IMR-90 (cell line): ENCODE measurements around the gene PRKD1. TPM values are rescaled to one million over a fixed set of nuclear protein-coding genes. Genes with fewer than 3 reads are reported as not detected.
"Not testable (repeated sequence)": the region's sequence is repeated elsewhere in the genome, so short reads cannot be mapped to it uniquely, and the experiment has no call there.

ENCODE experiments used
- ATAC-seq: fragments of 200-7000 bp; cut with Tn5 transposase; 2 replicates; pipeline ENCODE4 v1.9.1; 2020; ENCODE audit warnings: low read depth, mild to moderate bottlenecking, moderate library complexity
- BruUV-seq: library from RNA; stranded (reverse); fragments of 400-500 nt; replicated peaks from 2 replicates; lab custom pipeline; 2021; lab: Mats Ljungman, UMichigan
- CTCF ChIA-PET: fragments of 300-600 bp; formaldehyde crosslinking; extraction: SDS; loops from one replicate; lab custom pipeline; 2021; ENCODE audit warnings: antibody characterized with exemption; lab: Yijun Ruan, JAX
- POLR2A ChIA-PET: fragments of 300-600 bp; sonication (Branson Sonifier 250); formaldehyde crosslinking; loops from one replicate; lab custom pipeline; 2022; ENCODE audit warnings: antibody characterized with exemption; ENCODE audit not compliant: unreplicated experiment; lab: Charles Lee
- DNase-seq: peaks from one replicate; pipeline ENCODE4 v3.0.0; 2013
- H2AFZ ChIP-seq: replicated peaks from 2 replicates; pipeline ENCODE3; 2013; ENCODE audit warnings: low read length, mild to moderate bottlenecking; ENCODE audit not compliant: poor library complexity
- H2AK5ac ChIP-seq: 2 replicates; pipeline ENCODE4 v1.6.1; 2013; ENCODE audit warnings: low read depth, low read length, inconsistent platforms
- H2AK9ac ChIP-seq: replicated peaks from 2 replicates; pipeline ENCODE3; 2013; ENCODE audit warnings: mild to moderate bottlenecking, low read depth, low read length, moderate library complexity; ENCODE audit not compliant: poor library complexity
- H2BK120ac ChIP-seq: 2 replicates; pipeline ENCODE4 v1.6.1; 2013; ENCODE audit warnings: low read depth, low read length, inconsistent platforms
- H2BK15ac ChIP-seq: 3 replicates; pipeline ENCODE4 v1.6.1; 2013; ENCODE audit warnings: low read depth, low read length, inconsistent platforms
- H2BK20ac ChIP-seq: 2 replicates; pipeline ENCODE4 v1.6.1; 2013; ENCODE audit warnings: low read depth, mild to moderate bottlenecking, inconsistent platforms, low read length, moderate library complexity
- H2BK5ac ChIP-seq: 2 replicates; pipeline ENCODE4 v1.6.1; 2013; ENCODE audit warnings: mild to moderate bottlenecking, low read depth, low read length, inconsistent platforms; ENCODE audit not compliant: poor library complexity, severe bottlenecking
- H3K14ac ChIP-seq: replicated peaks from 2 replicates; pipeline ENCODE4 v1.6.1; 2013; ENCODE audit warnings: low read depth, low read length, inconsistent platforms
- H3K18ac ChIP-seq: 2 replicates; pipeline ENCODE4 v1.6.1; 2013; ENCODE audit warnings: low read depth, low read length, control low read depth
- H3K23ac ChIP-seq: 2 replicates; pipeline ENCODE4 v1.6.1; 2013; ENCODE audit warnings: low read depth, low read length, inconsistent platforms
- H3K27ac ChIP-seq: 2 replicates; pipeline ENCODE4 v1.5.1; 2013; ENCODE audit warnings: mild to moderate bottlenecking, control low read depth, low read length; ENCODE audit not compliant: insufficient read depth
- H3K27me3 ChIP-seq: 2 replicates; pipeline ENCODE4 v1.6.1; 2013; ENCODE audit warnings: low read length; ENCODE audit not compliant: control insufficient read depth, insufficient read depth
- H3K36me3 ChIP-seq: 2 replicates; pipeline ENCODE4 v1.6.1; 2013; ENCODE audit warnings: low read length, mixed read lengths; ENCODE audit not compliant: control insufficient read depth, insufficient read depth
- H3K4ac ChIP-seq: 2 replicates; pipeline ENCODE4 v1.6.1; 2013; ENCODE audit warnings: low read depth, low read length, inconsistent platforms
- H3K4me1 ChIP-seq: 2 replicates; pipeline ENCODE4 v1.6.1; 2013; ENCODE audit warnings: low read length, mixed read lengths; ENCODE audit not compliant: control insufficient read depth, insufficient read depth
- H3K4me2 ChIP-seq: 2 replicates; pipeline ENCODE4 v1.6.1; 2013; ENCODE audit warnings: low read depth, mild to moderate bottlenecking, control low read depth, low read length, moderate library complexity
- H3K4me3 ChIP-seq: 2 replicates; pipeline ENCODE4 v1.5.1; 2013; ENCODE audit warnings: low read depth, mild to moderate bottlenecking, control low read depth, low read length, moderate library complexity; ENCODE audit not compliant: insufficient read depth
- H3K56ac ChIP-seq: 2 replicates; pipeline ENCODE4 v1.6.1; 2013; ENCODE audit warnings: low read length, inconsistent platforms; ENCODE audit not compliant: insufficient read depth; ENCODE audit errors: extremely low read depth
- H3K79me1 ChIP-seq, 2 experiments: 2 replicates each; pipeline ENCODE4 v1.6.1; 2013; ENCODE audit warnings: low read length in 2 of 2, inconsistent platforms in 1 of 2, low read depth in 1 of 2
- H3K9ac ChIP-seq: 2 replicates; pipeline ENCODE4 v1.6.1; 2013; ENCODE audit warnings: low read depth, low read length, control low read depth
- H3K9me1 ChIP-seq: 2 replicates; pipeline ENCODE4 v1.6.1; 2013; ENCODE audit warnings: low read length, inconsistent platforms; ENCODE audit not compliant: insufficient read depth
- H3K9me3 ChIP-seq: 2 replicates; pipeline ENCODE4 v1.6.1; 2013; ENCODE audit warnings: low read length; ENCODE audit not compliant: control insufficient read depth, insufficient read depth
- H4K20me1 ChIP-seq: 2 replicates; pipeline ENCODE4 v1.6.1; 2013; ENCODE audit warnings: low read length, inconsistent platforms; ENCODE audit not compliant: insufficient read depth
- H4K5ac ChIP-seq: 2 replicates; pipeline ENCODE4 v1.6.1; 2013; ENCODE audit warnings: mild to moderate bottlenecking, low read depth, low read length, control low read depth
- H4K8ac ChIP-seq, 2 experiments: 2 replicates each; pipeline ENCODE4 v1.6.1; 2013; ENCODE audit warnings: low read depth in 2 of 2, low read length in 2 of 2, control low read depth in 1 of 2, inconsistent platforms in 1 of 2
- H4K91ac ChIP-seq: 2 replicates; pipeline ENCODE4 v1.6.1; 2013; ENCODE audit warnings: low read depth, low read length, inconsistent platforms; ENCODE audit not compliant: insufficient read depth
- BHLHE40 ChIP-seq: fragments of 150-350 bp; IDR thresholded peaks from 2 replicates; pipeline ENCODE4 v1.6.1; 2016; ENCODE audit warnings: mild to moderate bottlenecking, low read depth, low read length
- CHD1 ChIP-seq: IDR thresholded peaks from 2 replicates; pipeline ENCODE4 v1.6.1; 2012; ENCODE audit warnings: low read depth, low read length, improper control_type of control experiment
- MAFK ChIP-seq: IDR thresholded peaks from 2 replicates; pipeline ENCODE4 v1.6.1; 2012; ENCODE audit warnings: low read depth, low read length, improper control_type of control experiment
- MAZ ChIP-seq: IDR thresholded peaks from 2 replicates; pipeline ENCODE4 v1.6.1; 2012; ENCODE audit warnings: low read depth, mild to moderate bottlenecking, low read length, improper control_type of control experiment, moderate library complexity, borderline replicate concordance
- NFE2L2 ChIP-seq: fragments of 150-350 bp; IDR thresholded peaks from 2 replicates; pipeline ENCODE4 v1.6.1; 2016; ENCODE audit warnings: low read depth, mild to moderate bottlenecking, low read length
- RCOR1 ChIP-seq: IDR thresholded peaks from 2 replicates; pipeline ENCODE4 v1.6.1; 2012; ENCODE audit warnings: mild to moderate bottlenecking, low read length, improper control_type of control experiment; ENCODE audit not compliant: insufficient replicate concordance
- SMC3 ChIP-seq: fragments of 150-350 bp; IDR thresholded peaks from 2 replicates; pipeline ENCODE4 v1.6.1; 2016; ENCODE audit warnings: low read depth, mild to moderate bottlenecking, antibody characterized with exemption, low read length, moderate library complexity
- WGBS, 2 experiments: methylation state at CpG; one replicate each; pipeline versions ENCODE4 v1.1.5 to v1.1.7; 2013; ENCODE audit warnings: missing lambda C conversion rate in 2 of 2; ENCODE audit not compliant: insufficient read length in 1 of 2; ENCODE audit errors: extremely low coverage in 2 of 2; 5-methylcytosine and 5-hydroxymethylcytosine counted together
- dilution Hi-C: fragments of 300-500 bp; cut with HindIII; formaldehyde crosslinking; loops from one replicate; pipeline ENCODE4 v1.14.3; 2018; ENCODE audit warnings: low sequenced_read_pairs; ENCODE audit not compliant: unreplicated experiment
- in situ Hi-C: fragments of 300-500 bp; cut with MboI; formaldehyde crosslinking; loops from 3 replicates; pipeline ENCODE4 v1.14.3; 2019; ENCODE audit warnings: low sequenced_read_pairs, inconsistent platforms, mixed read lengths
- intact Hi-C: fragments of 100-400 bp; cut with micrococcal nuclease; formaldehyde crosslinking; loops from 2 replicates; pipeline ENCODE4 v1.10.0; 2022
- polyA plus RNA-seq, 3 experiments: library from polyadenylated mRNA; depleted of rRNA; stranded (reverse); fragments of >200 nt; gene quantifications; 2 replicates each; pipeline ENCODE4 v1.2.3, GENCODE V29; 2012; ENCODE audit warnings: low replicate concordance in 1 of 3
- total RNA-seq: library from RNA; depleted of rRNA; stranded (reverse); fragments of >200 nt; gene quantifications from 2 replicates; pipeline ENCODE4 v1.2.3, GENCODE V29; 2012
- TF ChIP-seq, protein P1 (sequence below): conservative IDR thresholded peaks from 2 replicates; pipeline ENCODE4 v1.5.1; 2012; ENCODE audit warnings: mild to moderate bottlenecking, low read depth, low read length, improper control_type of control experiment

The PRKD1 gene
- total and polyA plus RNA-seq, 2 of the 4 experiments (the other 2 are of a cell fraction): 12.9 to 14.2 TPM

DNA sequence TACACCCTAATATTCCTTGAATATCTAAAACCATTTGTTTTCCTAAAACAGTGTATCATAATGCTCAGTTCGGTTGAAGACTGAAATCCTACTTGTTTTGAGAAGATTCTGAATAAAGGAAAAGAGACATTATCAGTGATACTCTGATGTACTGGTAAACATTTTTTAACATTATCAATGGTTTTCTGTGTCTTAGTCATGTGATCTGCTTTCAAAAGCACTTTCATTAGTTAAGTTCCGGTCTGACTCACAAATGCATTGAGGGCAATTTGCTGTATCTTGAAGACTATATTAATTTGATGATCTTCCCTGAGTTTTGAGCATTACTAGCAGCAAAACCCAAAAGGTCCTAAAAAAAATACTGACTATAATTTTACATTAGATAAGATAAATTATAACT lies 145.6 kb downstream of the PRKD1 start:
- Histone ChIP-seq H2AFZ (no peak overlapping the region), H3K79me1 (peaks cover 0 to 3% of the 10 kb centered on the region in 2 experiments; a peak in 2 of 4 replicates), H3K4ac (no peak overlapping the region), H3K4me3 (no peak overlapping the region), H4K8ac (no peak overlapping the region), H3K56ac (no peak overlapping the region), H3K14ac (no peak overlapping the region), H4K5ac (no peak overlapping the region), H3K36me3 (no peaks in the 10 kb centered on the region), H3K23ac (no peak overlapping the region), H2BK20ac (no peak overlapping the region), H2BK15ac (no peak overlapping the region), H3K9ac (no peak overlapping the region), H2BK5ac (no peak overlapping the region), H3K18ac (no peak overlapping the region), H4K20me1 (no peaks in the 10 kb centered on the region), H3K9me1 (no peaks in the 10 kb centered on the region), H3K27me3 (no peaks in the 10 kb centered on the region), H2AK5ac (no peak overlapping the region), H2BK120ac (no peak overlapping the region), H3K4me1 (no peaks in the 10 kb centered on the region), H3K4me2 (no peak overlapping the region), H3K27ac (no peak overlapping the region), H4K91ac (no peak overlapping the region), H3K9me3 (no peaks in the 10 kb centered on the region), H2AK9ac (no peak overlapping the region)
- in situ Hi-C loops (no loop called here), intact Hi-C loops (no loop called here), dilution Hi-C loops (no loop called here)
- no CpG with 5 or more reads among the region's 2 CpGs for whole genome bisulfite sequencing, 2 experiments
- CTCF ChIA-PET: no interaction called here
- POLR2A ChIA-PET: no interaction called here
- TF ChIP-seq NFE2L2: no peak
- no peak for TF ChIP-seq BHLHE40
- TF ChIP-seq SMC3: no peak
- TF ChIP-seq, protein P1, sequence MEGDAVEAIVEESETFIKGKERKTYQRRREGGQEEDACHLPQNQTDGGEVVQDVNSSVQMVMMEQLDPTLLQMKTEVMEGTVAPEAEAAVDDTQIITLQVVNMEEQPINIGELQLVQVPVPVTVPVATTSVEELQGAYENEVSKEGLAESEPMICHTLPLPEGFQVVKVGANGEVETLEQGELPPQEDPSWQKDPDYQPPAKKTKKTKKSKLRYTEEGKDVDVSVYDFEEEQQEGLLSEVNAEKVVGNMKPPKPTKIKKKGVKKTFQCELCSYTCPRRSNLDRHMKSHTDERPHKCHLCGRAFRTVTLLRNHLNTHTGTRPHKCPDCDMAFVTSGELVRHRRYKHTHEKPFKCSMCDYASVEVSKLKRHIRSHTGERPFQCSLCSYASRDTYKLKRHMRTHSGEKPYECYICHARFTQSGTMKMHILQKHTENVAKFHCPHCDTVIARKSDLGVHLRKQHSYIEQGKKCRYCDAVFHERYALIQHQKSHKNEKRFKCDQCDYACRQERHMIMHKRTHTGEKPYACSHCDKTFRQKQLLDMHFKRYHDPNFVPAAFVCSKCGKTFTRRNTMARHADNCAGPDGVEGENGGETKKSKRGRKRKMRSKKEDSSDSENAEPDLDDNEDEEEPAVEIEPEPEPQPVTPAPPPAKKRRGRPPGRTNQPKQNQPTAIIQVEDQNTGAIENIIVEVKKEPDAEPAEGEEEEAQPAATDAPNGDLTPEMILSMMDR: no peak
- TF ChIP-seq RCOR1: no peak
- TF ChIP-seq MAZ: no peak
- TF ChIP-seq CHD1: no peak
- TF ChIP-seq MAFK: no peak
- ATAC-seq: no peak
- no TSS peak for BruUV-seq
- no peak for DNase-seq

DNA sequence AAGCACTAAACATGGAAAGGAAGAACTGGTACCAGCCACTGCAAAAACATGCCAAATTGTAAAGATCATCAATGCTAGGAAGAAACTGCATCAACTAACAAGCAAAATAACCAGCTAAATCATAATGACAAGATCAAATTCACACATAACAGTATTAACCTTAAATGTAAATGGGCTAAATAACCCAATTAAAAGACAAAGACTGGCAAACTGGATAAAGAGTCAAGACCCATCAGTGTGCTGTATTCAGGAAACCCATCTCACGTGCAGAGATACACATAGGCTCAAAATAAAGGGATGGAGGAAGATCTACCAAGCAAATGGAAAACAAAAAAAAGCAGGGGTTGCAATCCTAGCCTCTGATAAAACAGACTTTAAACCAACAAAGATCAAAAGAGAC lies 150.5 kb downstream of the PRKD1 start:
- H3K4ac ChIP-seq, H3K14ac ChIP-seq, H2AK9ac ChIP-seq, H3K4me2 ChIP-seq, H3K18ac ChIP-seq, H2AK5ac ChIP-seq, H3K9me3 ChIP-seq, H3K4me3 ChIP-seq, H2BK15ac ChIP-seq, H3K4me1 ChIP-seq, intact Hi-C loops, H3K27ac ChIP-seq, H2AFZ ChIP-seq, POLR2A ChIA-PET, in situ Hi-C loops, H3K56ac ChIP-seq, H3K23ac ChIP-seq, ATAC-seq, dilution Hi-C loops, H4K5ac ChIP-seq, DNase-seq, CTCF ChIA-PET, H3K36me3 ChIP-seq, H3K9me1 ChIP-seq, H2BK5ac ChIP-seq, H3K27me3 ChIP-seq, H3K9ac ChIP-seq, H2BK120ac ChIP-seq, BruUV-seq, H4K91ac ChIP-seq, H2BK20ac ChIP-seq, H4K8ac ChIP-seq, H3K79me1 ChIP-seq, H4K20me1 ChIP-seq: not testable (repeated sequence)
- no CpG with 5 or more reads among the region's 1 CpG for WGBS, 2 experiments
